Upper lobe of left lung (tissue), 4 donors: Measurements from ENCODE around the gene RAB30.

Source experiments
- POLR2A ChIP-seq, 4 donors: fragments of 450-650 bp; IDR thresholded peaks; one replicate each; pipeline ENCODE4 v1.5.1; 2016 to 2017; ENCODE audit warnings: antibody characterized with exemption in 4 of 4, mild to moderate bottlenecking in 2 of 4
- POLR2AphosphoS5 ChIP-seq, 2 donors: sonication (generic); formaldehyde crosslinking; IDR thresholded peaks; one replicate each; pipeline ENCODE4 v1.5.1; 2017; ENCODE audit warnings: antibody characterized with exemption in 2 of 2
- TF ChIP-seq, protein P1 (sequence below), 6 experiments: fragments of 450-650 bp in 4 of 6; fragments of 200-600 bp in 2 of 6; sonication (generic) in 2 of 6; IDR thresholded peaks; one replicate each; pipeline ENCODE4 v1.5.1; 2016 to 2019; ENCODE audit warnings: antibody characterized with exemption in 6 of 6

DNA sequence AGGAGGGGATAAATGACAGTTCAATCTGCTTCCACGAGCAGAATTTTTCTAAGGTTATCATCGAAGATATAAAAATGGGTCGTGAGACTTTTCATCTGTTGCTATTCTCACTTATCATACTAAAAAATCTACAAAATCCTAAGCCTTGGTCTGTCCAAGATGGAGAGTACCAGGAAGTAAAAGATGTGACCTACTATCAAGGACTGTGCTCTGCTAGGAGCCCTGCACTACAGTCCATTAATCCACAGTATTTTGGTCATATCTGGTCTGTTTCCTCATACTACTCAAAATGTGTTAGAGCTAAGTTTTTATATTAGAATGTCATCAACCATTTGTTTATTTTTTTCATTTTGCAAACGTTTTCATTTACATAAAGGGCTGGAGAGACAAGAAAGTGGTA is 90.8 kb downstream of the RAB30 start:
- TF ChIP-seq, protein P1, sequence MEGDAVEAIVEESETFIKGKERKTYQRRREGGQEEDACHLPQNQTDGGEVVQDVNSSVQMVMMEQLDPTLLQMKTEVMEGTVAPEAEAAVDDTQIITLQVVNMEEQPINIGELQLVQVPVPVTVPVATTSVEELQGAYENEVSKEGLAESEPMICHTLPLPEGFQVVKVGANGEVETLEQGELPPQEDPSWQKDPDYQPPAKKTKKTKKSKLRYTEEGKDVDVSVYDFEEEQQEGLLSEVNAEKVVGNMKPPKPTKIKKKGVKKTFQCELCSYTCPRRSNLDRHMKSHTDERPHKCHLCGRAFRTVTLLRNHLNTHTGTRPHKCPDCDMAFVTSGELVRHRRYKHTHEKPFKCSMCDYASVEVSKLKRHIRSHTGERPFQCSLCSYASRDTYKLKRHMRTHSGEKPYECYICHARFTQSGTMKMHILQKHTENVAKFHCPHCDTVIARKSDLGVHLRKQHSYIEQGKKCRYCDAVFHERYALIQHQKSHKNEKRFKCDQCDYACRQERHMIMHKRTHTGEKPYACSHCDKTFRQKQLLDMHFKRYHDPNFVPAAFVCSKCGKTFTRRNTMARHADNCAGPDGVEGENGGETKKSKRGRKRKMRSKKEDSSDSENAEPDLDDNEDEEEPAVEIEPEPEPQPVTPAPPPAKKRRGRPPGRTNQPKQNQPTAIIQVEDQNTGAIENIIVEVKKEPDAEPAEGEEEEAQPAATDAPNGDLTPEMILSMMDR (IDR thresholded peaks at IDR 0.05): no peak
- TF ChIP-seq POLR2A (IDR thresholded peaks at IDR 0.05) (no peak), POLR2AphosphoS5 (IDR thresholded peaks at IDR 0.05) (no peak)
